Measurements from ENCODE around the gene UBAC2.

UBAC2 gene

DNA sequence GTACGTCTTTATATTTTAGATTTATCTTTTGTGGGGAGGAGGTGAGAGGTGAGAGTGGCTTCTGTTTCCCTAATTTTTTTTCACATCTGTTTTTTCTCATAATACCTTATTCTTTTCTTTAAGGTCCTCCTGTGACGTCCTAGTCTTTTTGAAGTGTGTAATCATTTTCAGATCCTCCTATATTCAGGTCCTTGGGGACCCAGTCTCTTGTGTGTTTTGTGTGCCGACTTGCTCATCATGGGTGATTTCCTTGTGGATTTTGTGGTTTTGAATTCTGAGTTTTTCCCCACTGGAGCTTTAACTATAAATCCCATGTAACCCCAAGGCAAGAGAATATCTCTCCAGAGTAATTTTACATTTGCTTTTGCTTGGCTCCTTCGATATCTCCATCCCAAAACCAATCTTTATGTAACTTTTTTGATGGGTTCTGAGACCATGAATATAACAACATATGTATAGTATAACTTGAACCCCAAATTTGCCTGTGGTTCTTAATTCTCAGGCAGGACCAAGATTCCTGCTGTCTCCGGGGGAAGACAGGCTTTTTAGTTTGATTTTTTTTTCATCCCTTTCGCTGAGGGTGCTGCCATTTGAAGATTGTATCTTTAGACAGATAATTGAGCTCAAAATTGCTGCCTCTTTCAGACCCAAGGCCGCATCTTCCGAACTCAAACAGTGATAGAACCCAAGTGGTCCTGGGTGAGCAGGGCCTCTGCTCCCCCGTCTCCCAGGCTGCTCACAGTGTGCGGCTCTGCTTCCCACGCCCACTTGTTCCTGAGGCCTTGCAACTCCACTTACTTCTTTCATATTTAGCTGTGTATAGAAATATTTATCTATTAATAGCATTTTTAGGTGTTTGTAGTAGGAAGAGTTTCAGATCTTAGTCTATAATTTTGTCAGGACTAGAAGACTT is 165.7 kb downstream of the UBAC2 start:
- DNase-seq, result no peak

DNA sequence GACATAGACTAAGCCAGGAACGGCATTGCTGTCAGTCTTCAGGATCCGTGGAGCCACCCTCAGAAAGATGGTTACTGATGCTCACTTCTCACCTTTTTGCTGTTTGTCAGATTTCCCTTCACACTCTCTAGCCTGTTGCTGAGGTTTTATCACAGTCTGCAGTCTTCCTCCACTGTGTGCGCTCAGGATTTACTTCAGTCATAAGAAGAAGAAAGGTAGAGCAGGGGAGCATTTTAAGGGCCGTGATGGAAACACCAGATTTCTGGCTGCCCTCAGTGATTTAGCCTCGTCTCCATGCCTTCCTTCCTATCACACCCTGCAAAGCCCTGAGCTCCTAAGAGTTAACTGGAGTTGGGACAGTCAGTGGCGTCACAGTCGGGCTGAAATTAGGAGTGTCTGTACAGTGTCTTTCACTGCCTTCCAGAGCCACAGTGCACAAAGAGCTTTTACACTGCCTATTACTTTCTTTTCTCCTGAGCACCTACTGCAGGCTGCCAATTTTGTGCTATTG is 166.5 kb downstream of the UBAC2 start:
- no peak for DNase-seq

DNA sequence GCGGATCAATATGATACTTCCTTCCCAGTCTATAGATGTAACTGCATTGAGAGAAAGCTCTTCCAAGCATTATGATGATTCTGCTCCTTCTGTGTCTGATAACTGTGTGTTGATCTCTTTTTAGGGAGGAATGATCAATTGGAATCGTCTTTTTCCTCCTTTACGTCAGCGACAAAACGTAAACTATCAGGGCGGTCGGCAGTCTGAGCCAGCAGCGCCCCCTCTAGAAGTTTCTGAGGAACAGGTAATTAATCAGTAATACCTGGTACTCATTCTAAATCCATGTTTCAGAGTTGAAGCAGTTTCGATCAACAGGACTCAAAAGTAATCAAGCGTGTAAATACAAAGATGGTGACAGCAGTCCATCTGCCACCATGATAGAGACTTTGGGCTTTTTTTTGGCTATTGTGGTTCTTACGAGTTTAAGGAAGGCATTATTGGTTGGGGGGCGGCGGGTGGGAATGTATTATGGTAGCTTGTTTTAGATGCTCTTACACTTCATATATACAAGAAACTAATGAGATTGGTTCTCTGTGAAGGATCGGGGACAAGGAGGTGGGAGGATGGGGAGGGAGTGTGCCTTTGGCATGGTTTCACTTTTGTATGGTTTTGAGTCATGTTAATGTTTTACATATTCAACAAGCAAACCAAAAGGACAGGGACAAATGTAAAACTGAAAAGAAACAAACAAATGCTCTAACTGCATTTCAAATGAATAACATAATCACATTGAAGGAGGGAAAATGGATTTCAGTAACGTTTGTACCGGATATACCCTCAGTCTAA is 167.2 kb downstream of the UBAC2 start:
- DNase-seq, result no peak

DNA sequence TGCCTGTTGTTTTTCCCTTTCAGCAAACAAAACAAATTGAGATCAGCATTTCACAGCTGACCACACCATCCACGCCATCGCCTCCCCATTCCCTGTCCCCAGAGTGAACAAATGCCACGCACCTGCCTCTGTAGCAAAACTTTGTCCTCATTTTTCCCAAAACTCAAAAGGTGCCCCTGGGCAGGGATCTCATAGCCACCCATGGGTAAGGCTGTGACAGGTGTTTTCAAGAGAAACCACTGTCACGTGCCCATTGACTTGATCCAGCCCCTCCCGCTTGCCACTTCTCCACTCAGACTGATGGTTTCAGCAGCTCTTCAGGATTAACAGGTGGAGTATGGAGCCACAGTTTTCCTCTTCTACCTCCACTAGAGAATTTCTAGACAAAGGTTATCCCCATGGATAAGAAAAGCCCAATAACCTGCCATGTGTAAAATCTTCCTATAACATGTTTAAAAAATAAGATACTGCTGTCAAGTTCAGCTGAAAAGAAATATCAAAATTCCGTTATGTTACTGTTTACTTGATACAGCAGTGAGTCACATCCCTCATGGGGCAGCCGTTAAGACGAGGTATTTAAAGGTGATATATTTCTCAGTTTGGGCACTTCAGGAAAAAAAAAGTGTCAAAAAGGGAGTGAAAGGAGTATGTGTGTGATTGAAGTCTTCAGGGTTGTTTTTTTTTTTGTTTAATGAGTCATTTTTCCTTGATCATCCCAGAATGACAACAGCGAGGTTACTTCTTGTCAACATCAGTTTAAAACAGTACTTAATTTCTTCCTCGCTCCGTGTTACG is 170.0 kb downstream of the UBAC2 start:
- no peak for DNase-seq

- no peak for DNase-seq
Observed at GRCh38 chr13:99371956-99372355, 171.3 kb downstream of the UBAC2 start.

GRCh38 chr13:99373436-99373835 is 172.8 kb downstream of the UBAC2 start:
- DNase-seq, result no peak

DNA sequence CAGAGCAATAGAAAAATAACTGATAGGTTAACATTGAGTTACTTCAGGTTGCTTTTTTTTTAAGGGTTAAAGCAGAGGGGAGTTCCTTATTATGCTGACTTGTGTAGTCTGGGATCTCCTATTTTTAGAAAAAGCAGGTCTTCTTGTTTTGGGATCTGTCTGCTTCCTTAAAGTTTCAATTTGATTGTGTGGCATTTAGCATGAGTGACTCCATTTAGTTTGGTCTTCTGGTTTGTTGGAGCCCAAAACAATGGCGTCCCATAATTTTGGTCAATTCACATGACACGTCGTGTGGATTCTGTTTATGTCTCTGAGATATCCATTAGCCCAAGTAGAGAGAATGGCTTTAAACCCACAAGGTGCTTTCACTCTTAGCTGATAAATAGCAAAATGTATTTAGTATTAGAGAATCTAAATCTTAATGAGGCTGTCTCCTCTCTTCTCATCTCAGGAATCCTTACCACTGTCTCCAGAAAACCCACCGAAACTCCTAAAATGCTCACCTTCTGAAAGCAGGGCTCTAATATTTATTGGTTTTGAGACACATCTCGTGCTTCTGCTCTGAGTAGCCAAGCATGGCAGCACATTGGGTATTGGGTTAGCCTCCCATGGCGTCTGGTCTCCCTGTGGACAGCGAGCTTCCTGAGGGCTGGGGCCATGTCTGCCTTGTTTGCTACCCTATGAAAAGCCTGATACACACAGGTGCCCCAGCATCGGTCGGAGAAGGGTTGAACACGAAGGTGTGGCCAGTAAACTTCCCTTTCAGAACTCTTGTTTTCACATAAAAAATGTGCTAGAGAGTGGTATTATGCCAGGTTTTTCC is 173.7 kb downstream of the UBAC2 start:
- DNase-seq, result no peak

GRCh38 chr13:99374994-99375737 is 174.5 kb downstream of the UBAC2 start:
- DNase-seq, result no peak

GRCh38 chr13:99375738-99376080 is 175.1 kb downstream of the UBAC2 start:
- DNase-seq, result no peak

- no peak for DNase-seq
Observed at GRCh38 chr13:99376132-99376531, 175.5 kb downstream of the UBAC2 start.

- DNase-seq, result no peak
Observed at GRCh38 chr13:99376924-99377323, 176.3 kb downstream of the UBAC2 start.

GRCh38 chr13:99377641-99378040 is 177.0 kb downstream of the UBAC2 start:
- no peak for DNase-seq

DNA sequence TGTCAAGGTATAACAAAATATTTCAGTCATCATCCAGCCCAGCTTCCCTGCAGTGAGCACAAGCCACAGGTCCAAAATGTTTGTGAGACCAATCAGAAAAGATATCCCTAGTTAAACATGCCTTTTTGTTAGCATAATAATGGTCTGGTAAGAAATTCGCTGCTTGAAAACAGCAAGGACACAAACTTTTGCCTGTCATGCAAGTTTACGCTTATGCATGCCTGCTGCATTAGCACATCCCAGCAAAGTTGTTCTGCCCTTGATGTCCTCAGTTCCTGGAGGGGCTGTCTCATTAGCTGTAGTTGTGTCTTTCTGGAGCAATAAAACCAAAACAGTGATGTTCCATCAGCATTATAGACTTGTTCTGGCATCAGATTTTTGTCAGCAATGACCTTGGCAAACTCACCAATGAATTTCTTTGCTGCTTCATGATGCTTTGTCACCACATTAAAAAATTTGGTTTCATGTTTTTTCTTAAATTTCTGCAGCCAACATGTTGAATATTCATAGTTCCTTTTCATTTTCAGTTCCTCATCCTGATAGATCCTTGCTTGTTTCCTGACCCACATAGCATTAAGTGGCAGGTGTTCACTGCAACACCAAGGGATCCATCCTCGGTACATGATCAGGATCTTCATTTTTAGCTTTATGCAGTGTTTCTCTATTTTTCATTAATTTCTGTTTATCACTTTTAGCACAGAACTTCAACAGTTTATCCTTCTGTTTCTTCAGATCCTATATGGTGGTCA is 178.5 kb downstream of the UBAC2 start:
- DNase-seq, result no peak

DNA sequence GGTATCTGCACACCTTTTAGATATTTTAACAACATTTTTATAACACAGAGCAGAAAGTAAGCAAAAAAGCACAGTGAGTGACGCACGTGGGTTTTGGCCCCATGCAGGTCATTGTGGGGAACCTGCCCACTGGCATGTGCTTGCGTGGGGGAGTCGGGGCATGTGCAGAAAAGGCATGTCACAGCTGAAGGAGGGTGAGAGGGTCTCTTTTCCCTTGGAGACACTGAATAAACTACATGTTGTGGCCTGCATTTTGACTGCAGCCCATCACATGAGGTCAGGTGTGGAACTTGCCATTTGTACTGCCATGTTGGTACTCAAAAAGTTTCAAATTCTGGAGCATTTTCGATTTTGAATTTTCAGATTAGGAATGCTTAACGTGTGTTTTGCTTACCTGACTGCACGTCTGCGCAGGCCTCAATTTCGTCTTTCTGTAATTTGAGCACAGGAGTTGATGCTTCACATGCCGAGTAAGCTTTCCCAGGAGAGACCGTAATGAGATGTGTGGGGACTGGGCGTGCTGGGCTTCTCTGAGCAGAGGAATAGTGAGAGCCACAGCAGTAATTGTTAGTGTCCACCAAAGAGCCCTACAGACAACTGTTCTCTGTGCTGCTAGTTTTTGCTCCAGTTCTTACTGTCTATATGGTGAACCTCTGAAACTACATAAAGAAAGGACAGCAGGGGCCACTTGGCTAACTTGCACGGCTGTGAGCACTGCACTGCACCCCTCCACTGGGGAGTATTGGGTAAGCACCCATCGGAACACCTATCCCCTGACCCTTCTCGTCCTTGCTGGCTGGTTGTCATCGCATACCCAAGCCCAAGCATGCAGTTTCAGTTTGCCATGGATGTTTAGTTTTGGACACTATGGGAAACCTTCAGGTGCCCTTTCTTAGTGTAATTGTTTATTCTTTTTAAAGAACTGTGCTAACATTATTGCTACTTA is 179.5 kb downstream of the UBAC2 start:
- DNase-seq, result no peak

- DNase-seq, result no peak
Observed at GRCh38 chr13:99380921-99381645, 180.4 kb downstream of the UBAC2 start.

- DNase-seq, result no peak
Observed at GRCh38 chr13:99381766-99382165, 181.1 kb downstream of the UBAC2 start.

DNA sequence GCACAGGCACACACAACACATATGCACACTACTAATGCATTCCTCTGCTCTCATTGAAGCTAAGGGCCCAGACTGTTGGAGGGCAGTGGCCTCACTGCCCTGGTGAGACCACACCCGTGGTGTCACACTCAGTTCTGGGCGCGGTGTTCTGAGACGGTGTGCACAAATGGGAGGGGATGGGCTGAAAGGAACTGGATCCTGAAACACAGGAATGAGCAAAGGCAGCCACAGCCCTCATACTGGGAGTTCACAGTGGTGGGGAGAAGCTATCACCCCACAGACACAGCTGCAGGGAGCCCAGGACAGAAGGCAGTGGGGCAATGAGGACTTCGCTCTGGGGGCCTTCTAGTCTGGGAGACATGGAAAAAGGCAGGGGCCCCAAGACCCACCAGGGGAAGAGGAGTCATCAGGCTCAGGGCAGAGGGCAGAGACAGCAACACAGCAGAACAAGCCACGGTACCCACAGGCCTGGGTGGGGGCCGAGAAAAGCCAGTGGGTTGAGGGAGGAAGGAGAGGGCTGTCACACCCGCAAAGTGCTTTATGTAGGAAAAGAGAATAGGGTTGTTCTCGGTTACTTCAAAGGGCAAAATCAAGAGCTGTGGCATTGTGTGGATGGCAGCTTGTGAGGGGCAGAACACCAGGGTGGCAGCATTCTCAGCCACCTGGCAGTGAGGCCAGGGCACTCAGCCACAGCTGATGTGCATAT is 181.9 kb downstream of the UBAC2 start:
- DNase-seq, result no peak

- DNase-seq, result no peak
Observed at GRCh38 chr13:99383511-99383921, 182.9 kb downstream of the UBAC2 start.

All from NCI-H1048 (cell line).